Breast epithelium (tissue), 4 donors: ENCODE results near the gene KDM4B. TPM values are rescaled to one million over a fixed set of nuclear protein-coding genes. Genes with fewer than 3 reads are reported as not detected.

ENCODE experiments used
- DNase-seq, 2 donors: peaks; one replicate each; pipeline ENCODE4 v3.0.0-alpha.2; 2019; ENCODE audit warnings: low spot score in 2 of 2
- H3K27ac ChIP-seq, 2 donors: fragments of 200-600 bp; sonication (generic) in 1 of 2; one replicate each; pipeline ENCODE4 v1.5.1; 2016 to 2019; ENCODE audit warnings: mild to moderate bottlenecking in 1 of 2
- H3K27me3 ChIP-seq, 2 donors: fragments of 200-600 bp; sonication (generic) in 1 of 2; one replicate each; pipeline versions ENCODE4 v1.5.1 to v1.6.0; 2017 to 2019; ENCODE audit warnings: control low read depth in 1 of 2, mild to moderate bottlenecking in 1 of 2
- H3K36me3 ChIP-seq: fragments of 200-600 bp; one replicate; pipeline ENCODE4 v1.5.1; 2019
- H3K4me1 ChIP-seq, 2 donors: fragments of 200-600 bp; sonication (generic); one replicate each; pipeline ENCODE4 v1.5.1; 2016 to 2019; ENCODE audit warnings: control low read depth in 1 of 2
- H3K4me3 ChIP-seq, 3 donors: fragments of 200-600 bp; sonication (generic); 1 replicate in 2 of 3; 2 replicates in 1 of 3; pipeline ENCODE4 v1.5.1; 2016 to 2019; ENCODE audit warnings: mild to moderate bottlenecking in 3 of 3, moderate library complexity in 2 of 3
- H3K9me3 ChIP-seq, 2 donors: fragments of 200-600 bp; sonication (generic) in 1 of 2; one replicate each; pipeline ENCODE4 v1.5.1; 2016 to 2019; ENCODE audit warnings: control low read depth in 1 of 2
- POLR2A ChIP-seq: fragments of 450-650 bp; IDR thresholded peaks from one replicate; pipeline ENCODE4 v1.6.1; 2016; ENCODE audit warnings: antibody characterized with exemption, mild to moderate bottlenecking, moderate library complexity
- POLR2AphosphoS5 ChIP-seq, 3 donors: sonication (generic); formaldehyde crosslinking; IDR thresholded peaks; one replicate each; pipeline ENCODE4 v1.6.1; 2017; ENCODE audit warnings: antibody characterized with exemption in 3 of 3
- intact Hi-C: fragments of 100-400 bp; cut with DNase I; formaldehyde crosslinking; loops from one replicate; pipeline ENCODE4 v1.15.1; 2023; ENCODE audit warnings: low total_unique reads
- total RNA-seq, 3 donors: library from RNA; depleted of rRNA; stranded (reverse); fragments of >200 nt; gene quantifications; one replicate each; pipeline ENCODE4 v1.1.0, GENCODE V29; 2016
- TF ChIP-seq, protein P1 (sequence below), 3 donors: fragments of 450-650 bp; IDR thresholded peaks; one replicate each; pipeline ENCODE4 v1.5.1; 2016 to 2017; ENCODE audit warnings: antibody characterized with exemption in 3 of 3, mild to moderate bottlenecking in 3 of 3, moderate library complexity in 3 of 3

KDM4B gene
- total RNA-seq, 3 donors from 2014 or later, result 25.0 to 55.3 (median 40.3) TPM

GRCh38 chr19:5104871-5105351 lies 136.0 kb downstream of the KDM4B start:
- Histone ChIP-seq H3K4me1 (peaks cover 0 to 12% of the 10 kb centered on the region in 2 donors), H3K4me3 (no peak overlapping the region), H3K36me3 (no peaks in the 10 kb centered on the region), H3K27ac (no peak overlapping the region), H3K9me3 (peaks cover 1 to 5% of the 10 kb centered on the region in 2 donors), H3K27me3 (no peaks in the 10 kb centered on the region)
- no peak for DNase-seq
- intact Hi-C loops, result no loop called here
- TF ChIP-seq, protein P1, sequence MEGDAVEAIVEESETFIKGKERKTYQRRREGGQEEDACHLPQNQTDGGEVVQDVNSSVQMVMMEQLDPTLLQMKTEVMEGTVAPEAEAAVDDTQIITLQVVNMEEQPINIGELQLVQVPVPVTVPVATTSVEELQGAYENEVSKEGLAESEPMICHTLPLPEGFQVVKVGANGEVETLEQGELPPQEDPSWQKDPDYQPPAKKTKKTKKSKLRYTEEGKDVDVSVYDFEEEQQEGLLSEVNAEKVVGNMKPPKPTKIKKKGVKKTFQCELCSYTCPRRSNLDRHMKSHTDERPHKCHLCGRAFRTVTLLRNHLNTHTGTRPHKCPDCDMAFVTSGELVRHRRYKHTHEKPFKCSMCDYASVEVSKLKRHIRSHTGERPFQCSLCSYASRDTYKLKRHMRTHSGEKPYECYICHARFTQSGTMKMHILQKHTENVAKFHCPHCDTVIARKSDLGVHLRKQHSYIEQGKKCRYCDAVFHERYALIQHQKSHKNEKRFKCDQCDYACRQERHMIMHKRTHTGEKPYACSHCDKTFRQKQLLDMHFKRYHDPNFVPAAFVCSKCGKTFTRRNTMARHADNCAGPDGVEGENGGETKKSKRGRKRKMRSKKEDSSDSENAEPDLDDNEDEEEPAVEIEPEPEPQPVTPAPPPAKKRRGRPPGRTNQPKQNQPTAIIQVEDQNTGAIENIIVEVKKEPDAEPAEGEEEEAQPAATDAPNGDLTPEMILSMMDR (IDR thresholded peaks at IDR 0.05), result no peak

DNA sequence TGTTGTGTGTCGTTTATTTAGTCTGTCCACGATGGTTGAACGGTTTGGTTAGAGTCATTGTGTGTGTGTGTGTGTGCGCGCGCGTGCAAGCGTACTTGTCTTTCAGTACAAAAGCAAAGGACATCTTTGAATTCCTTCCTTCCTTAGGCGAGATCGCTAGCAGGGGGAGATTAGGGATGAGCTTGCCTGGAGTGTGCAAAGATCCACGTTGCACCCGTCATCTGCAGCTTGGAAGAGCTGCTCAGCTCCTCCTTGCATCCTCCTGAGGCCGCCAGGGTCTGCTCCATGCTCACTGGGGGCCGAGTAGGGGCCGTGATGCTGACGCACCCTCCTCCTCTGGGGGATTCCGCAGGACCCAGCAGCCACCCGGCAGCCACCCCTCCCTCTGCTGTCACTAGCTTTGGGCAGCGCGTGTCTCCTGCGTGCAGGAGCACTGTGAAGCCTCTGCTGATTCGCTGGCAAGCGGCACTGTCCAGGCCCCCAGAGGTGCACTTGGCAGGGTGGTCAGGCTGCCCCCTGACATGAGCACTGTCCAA lies 137.3 kb downstream of the KDM4B start:
- Histone ChIP-seq H3K36me3 (no peaks in the 10 kb centered on the region), H3K27me3 (no peaks in the 10 kb centered on the region), H3K9me3 (no peaks in the 10 kb centered on the region), H3K27ac (no peak overlapping the region), H3K4me1 (peaks cover 0 to 12% of the 10 kb centered on the region in 2 donors), H3K4me3 (no peak overlapping the region)
- TF ChIP-seq, protein P1 (IDR thresholded peaks at IDR 0.05), result no peak
- TF ChIP-seq POLR2A (no peak), POLR2AphosphoS5 (IDR thresholded peaks at IDR 0.05) (no peak)
- DNase-seq, result no peak
- intact Hi-C loops, result no loop called here

DNA sequence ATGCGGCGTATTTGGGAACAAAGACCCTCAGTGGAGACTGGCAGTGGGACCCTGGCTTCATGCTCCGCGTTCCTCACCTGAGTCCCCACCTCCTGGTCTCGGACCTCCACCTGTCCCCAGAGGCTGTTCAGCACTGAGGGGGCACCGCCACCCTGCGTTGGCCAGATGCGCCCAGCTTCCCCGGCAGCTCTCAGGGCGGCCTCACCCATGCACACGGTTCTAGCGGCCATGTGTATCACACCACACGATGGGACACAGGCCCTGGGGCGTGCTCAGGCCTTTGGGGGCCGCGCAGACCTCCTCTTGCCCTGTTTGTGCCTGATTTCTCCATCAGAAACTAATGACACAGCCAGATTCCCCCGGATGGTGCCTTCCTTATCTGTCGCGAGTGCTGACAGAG lies 138.1 kb downstream of the KDM4B start:
- intact Hi-C loops, result no loop called here
- DNase-seq, result no peak
- TF ChIP-seq POLR2AphosphoS5 (IDR thresholded peaks at IDR 0.05) (no peak), POLR2A (no peak)
- TF ChIP-seq, protein P1 (IDR thresholded peaks at IDR 0.05), result no peak
- H3K27me3 ChIP-seq, result no peaks in the 10 kb centered on the region
- H3K9me3 ChIP-seq, result no peaks in the 10 kb centered on the region
- H3K4me1 ChIP-seq, result peaks cover 0 to 12% of the 10 kb centered on the region in 2 donors
- no peak overlapping the region for H3K27ac ChIP-seq
- H3K4me3 ChIP-seq, result no peak overlapping the region
- no peaks in the 10 kb centered on the region for H3K36me3 ChIP-seq

- H3K4me3 ChIP-seq, result no peak overlapping the region
- no peak for DNase-seq
- TF ChIP-seq POLR2A (no peak), POLR2AphosphoS5 (IDR thresholded peaks at IDR 0.05) (no peak)
- TF ChIP-seq, protein P1 (IDR thresholded peaks at IDR 0.05), result no peak
- H3K36me3 ChIP-seq, result no peaks in the 10 kb centered on the region
- no peaks in the 10 kb centered on the region for H3K27me3 ChIP-seq
- no peaks in the 10 kb centered on the region for H3K9me3 ChIP-seq
- intact Hi-C loops, result no loop called here
- no peak overlapping the region for H3K27ac ChIP-seq
- H3K4me1 ChIP-seq, result peaks cover 0 to 12% of the 10 kb centered on the region in 2 donors
Measured at GRCh38 chr19:5107432-5108122, 138.7 kb downstream of the KDM4B start.

DNA sequence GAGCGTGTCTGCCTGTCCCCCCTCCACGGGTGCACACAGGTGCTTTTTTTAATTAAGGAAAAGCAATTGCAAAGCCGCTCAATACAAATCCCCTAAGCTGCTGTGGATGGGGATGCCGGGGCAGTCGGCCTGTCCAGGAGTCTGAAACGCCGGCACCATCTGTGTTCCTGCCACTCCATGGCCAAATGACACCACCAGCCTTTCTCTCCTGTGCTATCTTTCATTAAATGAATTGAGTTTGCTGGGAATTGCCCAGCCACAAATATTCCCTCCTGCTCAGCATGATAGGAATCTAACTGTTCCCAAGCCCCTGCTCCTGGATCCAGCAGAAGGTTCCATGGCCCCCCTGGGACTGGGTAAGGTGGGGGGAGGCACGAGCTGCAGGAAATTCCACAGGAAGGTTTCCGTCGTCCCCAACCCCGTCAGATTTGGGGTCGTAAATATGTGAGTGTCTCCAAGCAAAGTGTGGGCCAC lies 139.2 kb downstream of the KDM4B start:
- Histone ChIP-seq H3K4me3 (no peak overlapping the region), H3K27me3 (no peaks in the 10 kb centered on the region), H3K4me1 (peaks cover 0 to 9% of the 10 kb centered on the region in 2 donors), H3K27ac (no peak overlapping the region), H3K36me3 (no peaks in the 10 kb centered on the region), H3K9me3 (no peaks in the 10 kb centered on the region)
- no peak for DNase-seq
- TF ChIP-seq POLR2A (no peak), POLR2AphosphoS5 (IDR thresholded peaks at IDR 0.05) (no peak)
- TF ChIP-seq, protein P1 (IDR thresholded peaks at IDR 0.05), result no peak
- intact Hi-C loops, result no loop called here
